HG02884 (cell line): Measurements from ENCODE around the gene DIP2C.

Experiments used
- ATAC-seq: cut with Tn5 transposase; IDR thresholded peaks from one replicate; pipeline ENCODE4 v1.9.1; 2021; ENCODE audit warnings: mild to moderate bottlenecking, moderate library complexity; ENCODE audit not compliant: unreplicated experiment

DIP2C gene

DNA sequence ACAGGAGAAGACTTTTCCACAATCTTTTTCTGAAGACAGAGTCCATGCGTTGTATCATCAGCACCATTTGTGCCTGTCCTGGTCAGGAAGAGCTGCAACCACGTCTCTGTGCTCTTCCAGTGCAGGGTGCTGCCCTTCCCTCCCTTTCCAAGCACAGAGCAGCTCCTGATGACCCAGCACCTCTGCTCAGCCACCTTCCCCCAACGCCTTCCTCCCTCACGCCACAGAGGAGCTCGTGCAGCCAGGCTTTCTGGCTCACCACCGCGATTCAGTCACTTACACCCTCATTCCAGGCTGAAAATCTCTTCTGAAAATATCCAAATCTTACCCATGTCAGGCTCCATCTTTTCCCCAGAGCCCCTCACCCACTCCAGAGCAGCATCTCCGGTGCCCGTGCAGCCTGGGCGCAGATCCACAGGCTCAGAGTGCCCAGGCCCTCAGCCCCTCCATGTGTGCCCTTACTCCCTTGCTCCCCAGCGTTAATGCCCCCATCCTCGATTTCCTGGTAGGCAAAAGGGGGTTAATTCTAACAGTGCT is 181.5 kb downstream of the DIP2C start:
- no peak for ATAC-seq

GRCh38 chr10:507355-507699 is 182.1 kb downstream of the DIP2C start:
- ATAC-seq = no peak

DNA sequence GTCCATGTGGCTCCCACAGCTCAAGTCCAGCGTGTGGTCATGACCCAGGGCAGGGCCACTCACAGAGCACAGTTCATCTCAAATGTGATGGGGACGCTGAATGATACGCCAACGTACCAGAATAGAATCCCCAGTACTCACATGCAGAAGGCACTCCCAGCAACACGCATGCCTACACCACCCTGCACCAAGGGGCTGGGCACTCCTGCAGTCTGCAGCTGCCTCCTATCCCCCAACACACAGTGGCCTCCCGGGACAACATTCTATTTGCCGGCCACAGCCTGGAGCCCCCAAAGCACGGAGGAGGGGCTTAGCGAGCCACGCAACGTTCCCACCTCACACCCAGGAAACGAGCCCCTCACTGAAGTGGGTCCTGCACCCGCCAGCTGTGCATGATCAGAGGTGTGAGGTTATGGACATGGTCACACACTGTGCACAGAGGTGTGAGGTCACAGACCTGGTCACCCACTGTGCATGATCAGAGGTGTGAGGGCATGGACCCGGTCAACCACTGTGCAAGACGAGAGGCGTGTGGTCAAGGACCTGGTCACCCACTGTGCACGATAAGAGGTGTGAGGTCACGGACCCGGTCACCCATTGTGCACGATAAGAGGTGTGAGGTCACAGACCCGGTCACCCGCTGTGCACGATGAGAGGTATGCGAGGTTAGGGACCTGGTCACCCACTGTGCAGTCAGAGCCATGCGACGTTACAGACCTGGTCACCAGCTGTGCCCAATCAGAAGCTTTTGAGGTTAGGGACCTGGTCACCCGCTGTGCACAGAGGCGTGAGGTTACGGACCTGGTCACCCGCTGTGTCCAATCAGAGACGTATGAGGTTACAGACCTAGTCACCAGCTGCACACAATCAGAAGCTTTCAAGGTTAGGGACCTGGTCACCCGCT is 182.8 kb downstream of the DIP2C start:
- ATAC-seq = no peak

GRCh38 chr10:505419-505818 is 184.0 kb downstream of the DIP2C start:
- ATAC-seq = no peak

DNA sequence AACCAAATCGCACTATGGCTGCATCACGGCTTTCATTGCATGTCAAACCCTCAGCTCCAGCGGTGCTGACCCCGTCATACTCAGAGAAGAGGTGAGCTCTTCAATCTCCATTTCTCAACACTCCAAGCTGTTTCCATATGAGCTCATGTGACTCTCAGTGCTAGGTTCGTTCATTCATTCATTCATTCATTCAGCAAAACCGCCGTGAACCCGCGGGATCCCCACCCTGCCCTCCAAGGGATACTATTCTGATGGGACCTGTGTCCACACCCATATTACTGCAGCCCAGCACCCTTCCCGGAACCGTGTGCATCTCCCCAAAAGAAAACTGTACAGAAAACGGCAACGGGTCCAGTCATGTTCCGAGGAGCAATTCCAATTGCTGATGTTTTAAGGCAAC is 184.7 kb downstream of the DIP2C start:
- ATAC-seq = no peak

DNA sequence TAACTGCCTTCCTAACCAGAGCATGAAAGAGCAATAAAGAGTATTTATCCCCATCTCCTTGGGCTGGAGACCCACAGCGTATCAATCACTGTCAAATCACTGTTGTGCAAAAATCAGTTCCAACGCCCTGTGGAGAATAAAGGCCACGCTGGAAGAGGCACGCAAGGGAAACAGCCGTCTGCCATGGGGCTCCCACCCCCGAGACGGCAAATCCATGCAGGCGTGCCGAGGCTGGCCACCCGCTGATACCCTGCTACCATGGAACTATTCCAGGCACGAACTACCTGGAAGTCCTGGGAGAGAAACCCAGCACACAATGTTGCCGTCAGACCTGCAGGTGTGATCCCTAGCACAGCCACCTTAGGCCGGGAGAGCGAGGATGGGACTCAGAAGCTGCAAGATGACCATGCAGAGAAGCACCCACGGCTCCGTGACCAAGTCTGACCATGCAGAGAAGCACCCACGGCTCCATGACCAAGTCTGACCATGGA is 185.3 kb downstream of the DIP2C start:
- no peak for ATAC-seq

GRCh38 chr10:501596-501995 is 187.9 kb downstream of the DIP2C start:
- ATAC-seq = no peak

DNA sequence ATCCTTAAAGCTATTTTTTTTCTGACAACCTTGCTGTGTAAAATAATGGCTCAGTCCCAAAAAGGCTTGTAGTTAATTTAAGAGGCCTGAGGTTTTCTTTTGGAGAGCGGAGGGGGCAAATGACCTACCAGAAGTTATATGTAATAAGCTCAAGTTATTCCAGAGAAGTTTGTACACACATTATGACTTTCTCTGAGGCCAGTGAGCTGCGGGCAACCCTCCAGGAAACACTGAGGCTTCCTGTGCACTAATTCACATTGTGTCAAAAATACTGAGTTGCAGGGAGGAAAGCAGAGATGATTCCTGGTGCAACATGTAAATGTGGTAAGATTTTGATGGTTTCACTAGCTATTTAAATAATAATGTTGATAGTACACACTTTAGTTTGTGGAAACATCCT is 188.6 kb downstream of the DIP2C start:
- ATAC-seq = no peak

DNA sequence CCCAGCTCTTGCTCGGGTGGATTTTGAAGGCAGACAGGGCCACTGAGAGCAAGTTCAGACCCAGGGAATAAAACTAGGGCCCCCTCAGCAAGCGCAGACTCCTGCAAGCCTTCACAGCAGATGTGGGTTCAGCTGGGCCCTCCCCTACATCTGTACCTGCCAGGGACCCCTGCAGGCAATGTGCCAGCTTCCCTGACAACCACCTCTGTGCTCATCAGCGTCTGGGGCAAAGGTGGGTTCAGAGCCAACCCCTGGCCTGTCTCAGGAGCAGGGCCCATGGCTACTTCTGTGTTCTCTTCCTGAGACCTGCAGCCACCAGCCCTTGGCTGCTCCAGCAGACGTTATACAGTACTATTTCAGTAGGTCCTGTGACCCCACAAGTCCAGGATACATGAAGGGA is 189.5 kb downstream of the DIP2C start:
- no peak for ATAC-seq

GRCh38 chr10:498760-499435 is 190.6 kb downstream of the DIP2C start:
- no peak for ATAC-seq

GRCh38 chr10:497898-498451 is 191.5 kb downstream of the DIP2C start:
- ATAC-seq = no peak

GRCh38 chr10:497289-497688 is 192.2 kb downstream of the DIP2C start:
- ATAC-seq = no peak

- no peak for ATAC-seq
These were observed 194.9 kb downstream of the DIP2C start for GRCh38 chr10:494556-494955.

DNA sequence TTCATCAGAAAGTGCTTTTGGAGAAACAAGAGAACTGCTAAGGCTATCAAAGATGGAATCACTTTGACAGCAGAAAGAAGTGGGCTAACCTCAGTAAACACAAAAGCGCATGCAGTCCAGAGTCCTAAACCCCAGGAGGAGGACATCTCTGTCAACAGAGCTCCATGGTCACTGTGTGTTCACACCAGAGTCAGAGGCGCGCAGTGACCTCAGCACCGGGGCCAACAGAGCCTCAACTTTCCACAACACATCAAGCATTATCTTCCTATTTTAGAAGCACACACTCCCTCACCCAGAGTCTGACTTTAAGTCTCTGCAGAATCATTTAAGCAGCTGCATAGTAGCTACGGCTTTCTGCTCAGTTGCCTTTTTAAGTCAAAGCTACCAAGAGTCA is 195.3 kb downstream of the DIP2C start:
- no peak for ATAC-seq

- ATAC-seq = no peak
These were observed 195.9 kb downstream of the DIP2C start for GRCh38 chr10:493391-494148.

DNA sequence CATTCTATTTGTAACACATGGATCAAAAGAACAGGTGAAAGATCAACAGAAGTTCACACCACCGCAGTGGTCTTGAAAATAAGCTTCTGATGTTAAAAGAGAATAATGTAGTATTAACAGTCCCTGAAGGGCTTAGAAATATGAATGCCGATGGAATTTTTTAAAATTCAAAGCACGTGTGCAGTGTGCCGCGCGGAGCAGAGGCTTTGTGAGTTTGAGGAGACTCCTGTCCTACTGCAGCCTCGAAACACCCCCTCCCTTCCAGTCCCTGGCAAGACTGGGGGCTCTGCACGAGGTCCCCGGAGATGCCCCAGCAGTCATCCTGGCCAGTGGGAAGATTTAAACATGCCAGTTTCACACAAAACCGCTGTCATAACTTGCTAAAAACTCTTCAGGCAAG is 196.6 kb downstream of the DIP2C start:
- no peak for ATAC-seq

GRCh38 chr10:491667-492424 is 197.6 kb downstream of the DIP2C start:
- no peak for ATAC-seq

- ATAC-seq = no peak
These were observed 198.4 kb downstream of the DIP2C start for GRCh38 chr10:490891-491571.

DNA sequence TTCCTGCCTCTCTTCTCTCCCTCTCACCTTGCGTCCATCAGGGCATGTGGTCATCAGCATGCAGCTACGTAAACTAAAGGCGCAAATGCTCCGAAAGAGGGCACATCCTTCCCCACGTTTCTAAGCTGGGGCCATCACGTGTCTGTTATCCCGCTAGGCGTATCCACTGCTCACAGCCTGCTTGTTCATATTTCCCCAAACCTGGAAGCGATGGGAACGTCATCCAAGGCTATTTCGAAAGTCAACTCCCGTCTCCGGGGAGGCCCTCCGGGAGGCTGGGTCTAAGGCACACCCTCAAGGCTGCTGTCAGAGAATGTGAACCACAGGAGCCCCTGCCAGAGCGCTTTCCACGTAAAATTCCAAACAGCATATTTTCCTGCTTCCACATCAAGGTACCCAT is 199.2 kb downstream of the DIP2C start:
- no peak for ATAC-seq

DNA sequence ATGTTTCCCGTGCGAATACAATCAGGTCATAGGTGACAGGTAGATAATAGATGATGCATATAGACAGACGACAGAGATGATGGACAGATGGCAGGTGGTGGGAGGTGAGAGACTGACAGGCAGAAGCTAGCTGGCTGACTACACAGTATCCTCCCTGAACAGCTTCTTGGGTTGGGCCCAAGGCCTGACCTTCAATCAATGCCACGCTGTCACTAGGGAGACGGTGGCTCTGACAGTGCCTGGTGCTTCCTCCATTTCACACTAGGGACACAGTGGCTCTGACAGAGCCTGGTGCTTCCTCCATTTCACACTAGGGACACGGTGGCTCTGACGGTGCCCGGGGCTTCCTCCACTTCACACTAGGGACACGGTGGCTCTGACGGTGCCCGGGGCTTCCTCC is 200.1 kb downstream of the DIP2C start:
- no peak for ATAC-seq
